Memory B cell (primary cell): ENCODE data around the gene KLRC2.
"Not testable (repeated sequence)": the region's sequence is repeated elsewhere in the genome, so short reads cannot be mapped to it uniquely, and the experiment has no call there.

Experiments used
- ATAC-seq: fragments of 150-1000 bp; cut with Tn5 transposase; 2 replicates; pipeline ENCODE4 v1.10.0; 2021; ENCODE audit warnings: low read depth, mild to moderate bottlenecking, moderate library complexity
- DNase-seq, 2 donors: peaks; one replicate each; pipeline ENCODE4 v3.0.0; 2022; ENCODE audit warnings: low spot score in 2 of 2
- H3K27ac Mint-ChIP-seq: one replicate; pipeline ENCODE4 v1.8.0; 2022; ENCODE audit warnings: mild to moderate bottlenecking, moderate library complexity, mixed read lengths
- H3K27me3 Mint-ChIP-seq: one replicate; pipeline ENCODE4 v1.8.0; 2022; ENCODE audit warnings: mixed read lengths
- H3K36me3 Mint-ChIP-seq: one replicate; pipeline ENCODE4 v1.8.0; 2022; ENCODE audit warnings: mild to moderate bottlenecking, mixed read lengths
- H3K4me1 Mint-ChIP-seq: one replicate; pipeline ENCODE4 v1.8.0; 2022; ENCODE audit warnings: mixed read lengths
- H3K4me3 Mint-ChIP-seq: one replicate; pipeline ENCODE4 v1.8.0; 2022; ENCODE audit warnings: mild to moderate bottlenecking, moderate library complexity, mixed read lengths
- H3K9me3 Mint-ChIP-seq: one replicate; pipeline ENCODE4 v1.8.0; 2022; ENCODE audit warnings: mixed read lengths

Gene KLRC2

GRCh38 chr12:10430623-10431022 lies 5.2 kb downstream of the KLRC2 start:
- H3K4me3 Mint-ChIP-seq, H3K36me3 Mint-ChIP-seq, H3K4me1 Mint-ChIP-seq, DNase-seq, H3K27me3 Mint-ChIP-seq, ATAC-seq, H3K27ac Mint-ChIP-seq, H3K9me3 Mint-ChIP-seq: not testable (repeated sequence)

GRCh38 chr12:10425938-10426337 lies 9.9 kb downstream of the KLRC2 start:
- H3K4me1 Mint-ChIP-seq, H3K36me3 Mint-ChIP-seq, H3K27me3 Mint-ChIP-seq, H3K27ac Mint-ChIP-seq, DNase-seq, H3K9me3 Mint-ChIP-seq, H3K4me3 Mint-ChIP-seq, ATAC-seq: not testable (repeated sequence)

- not testable (repeated sequence) for H3K27ac Mint-ChIP-seq, H3K4me3 Mint-ChIP-seq, H3K36me3 Mint-ChIP-seq, H3K4me1 Mint-ChIP-seq, H3K27me3 Mint-ChIP-seq, DNase-seq, ATAC-seq, H3K9me3 Mint-ChIP-seq
Measured at GRCh38 chr12:10424260-10424899, 11.4 kb downstream of the KLRC2 start.

- not testable (repeated sequence) for H3K4me3 Mint-ChIP-seq, H3K27ac Mint-ChIP-seq, H3K9me3 Mint-ChIP-seq, H3K4me1 Mint-ChIP-seq, H3K27me3 Mint-ChIP-seq, H3K36me3 Mint-ChIP-seq, DNase-seq, ATAC-seq
Measured at GRCh38 chr12:10422159-10422558, 13.7 kb downstream of the KLRC2 start.

- not testable (repeated sequence) for H3K9me3 Mint-ChIP-seq, H3K27me3 Mint-ChIP-seq, DNase-seq, H3K4me3 Mint-ChIP-seq, H3K27ac Mint-ChIP-seq, H3K36me3 Mint-ChIP-seq, ATAC-seq, H3K4me1 Mint-ChIP-seq
Measured at GRCh38 chr12:10420334-10420733, 15.5 kb downstream of the KLRC2 start, which contains the start of gene KLRC3. Gene KLRC3, minus strand, starts transcription at chr12:10420595. Its CDS starts 45 bp downstream, at chr12:10420550.

- Mint-ChIP-seq H3K9me3 (no peaks in the 10 kb centered on the region), H3K36me3 (no peaks in the 10 kb centered on the region), H3K27me3 (no peaks in the 10 kb centered on the region), H3K27ac (no peak within 1 kb of the TSS), H3K4me1 (peaks cover 12% of the 10 kb centered on the region), H3K4me3 (peak within 1 kb of the TSS; percentile 18)
- DNase-seq (no peak), ATAC-seq (peak; percentile 81)
Measured at GRCh38 chr12:10409392-10409791, 26.4 kb downstream of the KLRC2 start, which contains the start of gene KLRC4. Gene KLRC4, minus strand, starts transcription at chr12:10409757. Its CDS starts 182 bp downstream, at chr12:10409575.

- H3K9me3 Mint-ChIP-seq = no peaks in the 10 kb centered on the region
- no peak for ATAC-seq
- no peaks in the 10 kb centered on the region for H3K27me3 Mint-ChIP-seq
- no peak overlapping the region for H3K27ac Mint-ChIP-seq
- DNase-seq = no peak
- no peaks in the 10 kb centered on the region for H3K36me3 Mint-ChIP-seq
- H3K4me1 Mint-ChIP-seq = peaks cover 12% of the 10 kb centered on the region
- no peak overlapping the region for H3K4me3 Mint-ChIP-seq
Measured at GRCh38 chr12:10408842-10409241, 27.0 kb downstream of the KLRC2 start.

GRCh38 chr12:10406725-10407124 lies 29.1 kb downstream of the KLRC2 start:
- peak; percentile 53 for ATAC-seq
- H3K27me3 Mint-ChIP-seq = no peaks in the 10 kb centered on the region
- no peaks in the 10 kb centered on the region for H3K9me3 Mint-ChIP-seq
- peaks cover 12% of the 10 kb centered on the region for H3K4me1 Mint-ChIP-seq
- no peak overlapping the region for H3K4me3 Mint-ChIP-seq
- no peak overlapping the region for H3K27ac Mint-ChIP-seq
- no peaks in the 10 kb centered on the region for H3K36me3 Mint-ChIP-seq
- no peak for DNase-seq

- no peak for ATAC-seq
- no peak for DNase-seq
- H3K27me3 Mint-ChIP-seq = peaks cover 1% of the 10 kb centered on the region
- H3K27ac Mint-ChIP-seq = no peak overlapping the region
- H3K4me1 Mint-ChIP-seq = peaks cover 12% of the 10 kb centered on the region
- H3K9me3 Mint-ChIP-seq = no peaks in the 10 kb centered on the region
- H3K36me3 Mint-ChIP-seq = no peaks in the 10 kb centered on the region
- H3K4me3 Mint-ChIP-seq = no peak overlapping the region
Measured at GRCh38 chr12:10405294-10405693, 30.5 kb downstream of the KLRC2 start.

- no peak overlapping the region for H3K27ac Mint-ChIP-seq
- DNase-seq (no peak), ATAC-seq (no peak)
- H3K27me3 Mint-ChIP-seq = peaks cover 1% of the 10 kb centered on the region
- H3K9me3 Mint-ChIP-seq = no peaks in the 10 kb centered on the region
- H3K36me3 Mint-ChIP-seq = no peaks in the 10 kb centered on the region
- no peak overlapping the region for H3K4me3 Mint-ChIP-seq
- H3K4me1 Mint-ChIP-seq = peaks cover 12% of the 10 kb centered on the region
Measured at GRCh38 chr12:10404798-10405197, 31.0 kb downstream of the KLRC2 start.

GRCh38 chr12:10400829-10401228 lies 35.0 kb downstream of the KLRC2 start:
- peaks cover 4% of the 10 kb centered on the region for H3K27me3 Mint-ChIP-seq
- no peak for ATAC-seq
- H3K27ac Mint-ChIP-seq = no peak overlapping the region
- no peaks in the 10 kb centered on the region for H3K36me3 Mint-ChIP-seq
- H3K4me1 Mint-ChIP-seq = peaks cover under 1% of the 10 kb centered on the region
- DNase-seq = no peak
- no peaks in the 10 kb centered on the region for H3K9me3 Mint-ChIP-seq
- no peak overlapping the region for H3K4me3 Mint-ChIP-seq

GRCh38 chr12:10398168-10398567 lies 37.6 kb downstream of the KLRC2 start:
- DNase-seq = no peak
- no peaks in the 10 kb centered on the region for H3K36me3 Mint-ChIP-seq
- H3K27me3 Mint-ChIP-seq = peaks cover 4% of the 10 kb centered on the region
- no peak overlapping the region for H3K4me3 Mint-ChIP-seq
- H3K9me3 Mint-ChIP-seq = no peaks in the 10 kb centered on the region
- no peak for ATAC-seq
- no peak overlapping the region for H3K27ac Mint-ChIP-seq
- peaks cover 14% of the 10 kb centered on the region for H3K4me1 Mint-ChIP-seq

- DNase-seq = no peak
- Mint-ChIP-seq H3K9me3 (no peaks in the 10 kb centered on the region), H3K27ac (no peak overlapping the region), H3K36me3 (no peaks in the 10 kb centered on the region), H3K4me3 (no peak overlapping the region), H3K27me3 (peaks cover 4% of the 10 kb centered on the region), H3K4me1 (peaks cover 14% of the 10 kb centered on the region)
- ATAC-seq = no peak
Measured at GRCh38 chr12:10397296-10397695, 38.5 kb downstream of the KLRC2 start.

GRCh38 chr12:10396176-10396575 lies 39.6 kb downstream of the KLRC2 start:
- not testable (repeated sequence) for H3K9me3 Mint-ChIP-seq, ATAC-seq, H3K27me3 Mint-ChIP-seq, H3K36me3 Mint-ChIP-seq, DNase-seq
- Mint-ChIP-seq H3K4me3 (peak overlapping the region; percentile 77), H3K4me1 (peaks cover 14% of the 10 kb centered on the region), H3K27ac (peak overlapping the region; percentile 98)

- peak overlapping the region; percentile 77 for H3K4me3 Mint-ChIP-seq
- H3K4me1 Mint-ChIP-seq = peaks cover 14% of the 10 kb centered on the region
- ATAC-seq (peak; percentile 91), DNase-seq (peak in 1 of 2 donors; percentile 41)
- no peaks in the 10 kb centered on the region for H3K36me3 Mint-ChIP-seq
- no peaks in the 10 kb centered on the region for H3K9me3 Mint-ChIP-seq
- peaks cover 2% of the 10 kb centered on the region for H3K27me3 Mint-ChIP-seq
- H3K27ac Mint-ChIP-seq = peak overlapping the region; percentile 98
Measured at GRCh38 chr12:10395390-10395998, 40.3 kb downstream of the KLRC2 start.
